ENCODE data around the gene TSPAN4.

DNA sequence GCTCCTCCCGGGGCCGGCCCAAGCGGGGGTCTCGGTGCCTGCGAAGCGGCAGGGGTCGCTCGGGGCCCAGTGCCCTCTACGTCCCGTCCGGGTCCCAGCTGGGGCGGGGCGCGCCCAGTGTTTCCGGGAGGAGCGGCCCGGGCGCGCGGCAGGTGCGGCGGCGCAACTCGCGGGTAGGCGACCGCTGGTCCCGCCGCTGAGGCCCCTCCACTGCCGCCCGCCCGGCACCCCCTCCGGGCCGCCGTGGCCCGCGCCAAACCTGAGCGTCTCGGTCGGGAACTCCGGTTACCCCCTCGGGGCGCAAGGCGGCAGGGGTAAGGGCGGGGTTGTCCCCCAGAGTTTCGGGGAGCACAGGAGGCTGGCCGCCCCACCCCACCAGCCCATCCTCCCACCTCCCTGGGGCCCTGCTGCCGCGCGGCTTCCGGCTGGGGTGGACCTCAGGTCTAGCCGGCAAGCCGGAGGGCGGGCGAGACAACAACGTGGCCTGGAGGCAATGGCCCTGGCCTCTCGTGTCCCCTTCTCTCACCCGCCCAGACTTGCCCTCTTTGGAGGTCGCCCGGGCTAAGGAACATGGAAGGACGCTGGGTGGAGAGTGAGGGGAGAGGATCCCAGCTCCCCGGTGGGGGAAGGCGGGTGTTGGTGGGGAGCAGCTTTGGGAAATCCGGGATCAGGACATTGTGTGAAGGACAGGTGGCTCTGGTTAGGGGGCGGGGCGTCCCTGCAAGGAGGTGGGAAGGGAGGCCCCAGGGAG, 15.3 kb upstream of the TSPAN4 start:
- TF ChIP-seq, protein P1, sequence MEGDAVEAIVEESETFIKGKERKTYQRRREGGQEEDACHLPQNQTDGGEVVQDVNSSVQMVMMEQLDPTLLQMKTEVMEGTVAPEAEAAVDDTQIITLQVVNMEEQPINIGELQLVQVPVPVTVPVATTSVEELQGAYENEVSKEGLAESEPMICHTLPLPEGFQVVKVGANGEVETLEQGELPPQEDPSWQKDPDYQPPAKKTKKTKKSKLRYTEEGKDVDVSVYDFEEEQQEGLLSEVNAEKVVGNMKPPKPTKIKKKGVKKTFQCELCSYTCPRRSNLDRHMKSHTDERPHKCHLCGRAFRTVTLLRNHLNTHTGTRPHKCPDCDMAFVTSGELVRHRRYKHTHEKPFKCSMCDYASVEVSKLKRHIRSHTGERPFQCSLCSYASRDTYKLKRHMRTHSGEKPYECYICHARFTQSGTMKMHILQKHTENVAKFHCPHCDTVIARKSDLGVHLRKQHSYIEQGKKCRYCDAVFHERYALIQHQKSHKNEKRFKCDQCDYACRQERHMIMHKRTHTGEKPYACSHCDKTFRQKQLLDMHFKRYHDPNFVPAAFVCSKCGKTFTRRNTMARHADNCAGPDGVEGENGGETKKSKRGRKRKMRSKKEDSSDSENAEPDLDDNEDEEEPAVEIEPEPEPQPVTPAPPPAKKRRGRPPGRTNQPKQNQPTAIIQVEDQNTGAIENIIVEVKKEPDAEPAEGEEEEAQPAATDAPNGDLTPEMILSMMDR (IDR thresholded peaks at IDR 0.05) = no peak
- TF ChIP-seq POLR2A (IDR thresholded peaks at IDR 0.05) = no peak

Measured in testis (tissue), 2 donors.